Adrenal gland (tissue), 5 donors: ENCODE measurements around the gene BGN.

Experiments
- CTCF ChIP-seq, 6 experiments: fragments of 450-650 bp in 4 of 6; fragments of 200-600 bp in 2 of 6; sonication (generic) in 1 of 6; IDR thresholded peaks; 1 replicate in 5 of 6; 2 replicates in 1 of 6; pipeline versions ENCODE4 v1.5.1 to v1.8.0; 2016 to 2021; ENCODE audit warnings: antibody characterized with exemption in 6 of 6, mild to moderate bottlenecking in 2 of 6, moderate library complexity in 1 of 6
- POLR2A ChIP-seq, 2 donors: fragments of 450-650 bp; IDR thresholded peaks; one replicate each; pipeline ENCODE4 v1.6.1; 2017; ENCODE audit warnings: antibody characterized with exemption in 2 of 2, mild to moderate bottlenecking in 2 of 2, moderate library complexity in 1 of 2
- donor health status: DM: no; HTN: no; CAD: no.

- TF ChIP-seq CTCF (IDR thresholded peaks at IDR 0.05) (no peak), POLR2A (IDR thresholded peaks at IDR 0.05) (no peak)
Measured at GRCh38 chrX:153485396-153486080, 9.2 kb upstream of the BGN start.
